ENCODE results near the gene MEGF11. TPM values are rescaled to one million over a fixed set of nuclear protein-coding genes. Genes with fewer than 3 reads are reported as not detected.
A peak's percentile ranks its signal among the peaks of the same experiment; 100 is the strongest.

The MEGF11 gene
- total RNA-seq, 2 experiments from 2014 or later, result 3.3 to 6.8 TPM

DNA sequence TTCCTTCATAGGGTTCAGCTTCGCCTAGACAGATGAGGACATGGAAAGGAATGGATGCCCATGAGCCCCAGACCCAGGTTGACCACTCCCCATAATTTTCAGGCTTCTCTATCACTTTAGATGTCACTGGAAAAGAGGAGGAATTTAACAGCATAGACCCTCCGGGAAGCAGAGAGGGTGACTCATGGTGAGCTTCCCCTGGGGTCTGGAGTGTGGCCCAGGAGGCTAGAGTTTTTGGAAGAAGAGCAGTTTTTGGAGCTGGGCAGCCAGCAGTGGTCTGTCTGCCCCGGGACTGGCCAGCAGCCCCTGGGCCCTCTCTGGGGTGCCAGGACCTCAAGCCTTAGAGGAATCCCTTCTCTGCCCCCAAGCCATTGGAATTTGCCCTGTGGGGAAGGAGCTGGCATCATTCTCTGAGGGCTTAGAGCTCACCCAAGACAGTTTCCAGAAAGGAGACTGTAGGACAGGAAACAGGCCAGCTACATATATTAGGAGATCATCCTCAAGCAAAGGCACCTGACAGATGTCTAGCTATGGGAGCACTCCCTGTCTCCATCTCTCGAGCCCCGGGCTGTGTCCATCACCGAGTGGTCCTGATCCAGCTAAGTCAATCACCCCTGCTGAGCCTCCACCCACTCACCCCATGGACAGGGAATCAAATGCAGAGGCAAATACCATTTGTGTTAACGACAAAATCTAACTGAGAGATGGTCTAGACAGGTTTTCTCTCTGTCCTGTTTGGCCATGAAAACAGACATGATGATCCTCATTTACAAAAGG lies 67.3 kb downstream of the MEGF11 start:
- TF ChIP-seq CTCF (conservative IDR thresholded peaks at IDR 0.05; ENCODE audit: low read length) (no peak), EZH2phosphoT487 (IDR thresholded peaks at IDR 0.05; ENCODE audit: borderline replicate concordance, low read depth, low read length) (no peak)
- H3K9me3 ChIP-seq (ENCODE audit: low read length), result no peaks in the 10 kb centered on the region
- no peaks in the 10 kb centered on the region for H4K20me1 ChIP-seq (ENCODE audit: insufficient read depth, low read length)
- no peak overlapping the region for H3K4me3 ChIP-seq (ENCODE audit: low read depth, low read length, poor library complexity, severe bottlenecking)
- BruUV-seq (replicated peaks), result no TSS peak
- H3K36me3 ChIP-seq (ENCODE audit: insufficient read depth, low read length), result no peaks in the 10 kb centered on the region
- intact Hi-C loops (cut with micrococcal nuclease; ENCODE audit: unreplicated experiment), result no loop called here
- H3K4me2 ChIP-seq (ENCODE audit: low read length), result peak overlapping the region; percentile 4; the same call in 1 of the 2 replicates
- no peak overlapping the region for H3K27ac ChIP-seq (ENCODE audit: low read depth, low read length, poor library complexity, severe bottlenecking)
- H3K4me1 ChIP-seq (ENCODE audit: insufficient read depth, low read length, poor library complexity, severe bottlenecking), result peaks cover 77% of the 10 kb centered on the region
- POLR2A ChIA-PET, result interaction anchor here (0.7 to 2.3 kb wide), 10 partner anchors 9 to 159 kb away, joined by 3 to 14 read pairs (median 4); no protein-coding TSS in a partner anchor
- no peaks in the 10 kb centered on the region for H3K79me2 ChIP-seq (ENCODE audit: insufficient read depth, low read depth, low read length)
- CTCF ChIA-PET (ENCODE audit: unreplicated experiment), result interaction anchor here (0.9 to 1.4 kb wide), 2 partner anchors 17 to 204 kb away, joined by 4 read pairs; no protein-coding TSS in a partner anchor
- DNase-seq (ENCODE audit: low spot score), result no peak
- no peaks in the 10 kb centered on the region for H3K9me2 ChIP-seq (ENCODE audit: insufficient read depth, low read length)
- peak overlapping the region; percentile 15; the same call in 1 of the 2 replicates for H2AFZ ChIP-seq (ENCODE audit: low read length)

DNA sequence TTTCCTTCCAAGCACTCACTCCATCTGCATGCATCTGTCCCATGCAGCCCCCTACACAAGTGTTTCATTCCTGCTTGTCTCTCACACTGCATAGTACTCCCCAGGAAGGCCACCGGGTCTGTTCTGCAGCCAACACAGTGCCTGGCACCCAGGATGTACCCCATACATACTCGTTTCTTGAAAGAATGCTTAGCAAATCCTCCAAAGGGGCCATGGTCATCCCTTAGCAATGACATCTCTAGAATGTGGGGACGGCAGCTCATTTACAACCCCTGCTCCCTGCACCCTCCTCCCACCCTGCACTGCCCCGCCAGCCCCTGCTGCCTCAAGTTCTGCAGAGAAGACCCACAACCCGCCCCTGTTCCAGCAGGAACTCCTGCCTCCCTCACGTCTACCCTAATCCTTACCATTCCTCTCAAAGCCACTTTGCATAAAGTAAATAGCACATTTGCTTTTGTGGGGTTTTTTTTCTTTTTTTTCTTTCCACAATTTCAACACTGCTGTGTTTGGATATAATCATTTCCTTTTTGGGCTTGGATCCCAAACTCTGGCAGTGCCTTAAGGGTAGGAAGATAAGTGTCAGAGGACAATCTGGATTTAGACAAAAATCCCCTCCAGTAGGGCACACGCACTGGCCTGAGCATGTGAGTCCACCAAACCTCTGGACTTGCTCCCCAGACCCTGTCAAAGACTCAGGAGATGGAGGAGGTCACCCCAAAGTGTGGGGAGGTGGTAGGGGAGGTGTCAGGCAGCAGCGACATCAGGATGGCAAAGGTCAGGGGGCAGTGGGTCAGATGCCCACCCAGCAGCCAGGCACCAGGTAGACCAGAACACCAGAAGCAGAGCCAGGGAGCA lies 68.4 kb downstream of the MEGF11 start:
- no peak for DNase-seq (ENCODE audit: low spot score)
- no TSS peak for BruUV-seq (replicated peaks)
- H4K20me1 ChIP-seq (ENCODE audit: insufficient read depth, low read length), result no peaks in the 10 kb centered on the region
- ChIA-PET POLR2A (interaction anchor here (1.6 to 2.3 kb wide), 3 partner anchors 8 to 31 kb away, joined by 6 to 14 read pairs (median 12); no protein-coding TSS in a partner anchor), CTCF (ENCODE audit: unreplicated experiment) (no interaction called here)
- H2AFZ ChIP-seq (ENCODE audit: low read length), result no peak overlapping the region
- TF ChIP-seq CTCF (conservative IDR thresholded peaks at IDR 0.05; ENCODE audit: low read length) (no peak), EZH2phosphoT487 (IDR thresholded peaks at IDR 0.05; ENCODE audit: borderline replicate concordance, low read depth, low read length) (no peak)
- peak overlapping the region; percentile 12; the same call in 1 of the 2 replicates for H3K4me2 ChIP-seq (ENCODE audit: low read length)
- intact Hi-C loops (cut with micrococcal nuclease; ENCODE audit: unreplicated experiment), result no loop called here
- H3K9me2 ChIP-seq (ENCODE audit: insufficient read depth, low read length), result no peaks in the 10 kb centered on the region
- no peaks in the 10 kb centered on the region for H3K79me2 ChIP-seq (ENCODE audit: insufficient read depth, low read depth, low read length)
- H3K27ac ChIP-seq (ENCODE audit: low read depth, low read length, poor library complexity, severe bottlenecking), result no peak overlapping the region
- no peak overlapping the region for H3K4me3 ChIP-seq (ENCODE audit: low read depth, low read length, poor library complexity, severe bottlenecking)
- H3K4me1 ChIP-seq (ENCODE audit: insufficient read depth, low read length, poor library complexity, severe bottlenecking), result peaks cover 77% of the 10 kb centered on the region
- H3K36me3 ChIP-seq (ENCODE audit: insufficient read depth, low read length), result no peaks in the 10 kb centered on the region
- H3K9me3 ChIP-seq (ENCODE audit: low read length), result no peaks in the 10 kb centered on the region
